Measurements from ENCODE around the gene TTLL1.

- TF ChIP-seq EZH2 (IDR thresholded peaks at IDR 0.05; ENCODE audit: borderline replicate concordance, low read length) (no peak), CTCF (IDR thresholded peaks at IDR 0.05; ENCODE audit: low read length) (no peak)
Observed at GRCh38 chr22:43088984-43089717, at the start of gene TTLL1.

All from OCI-LY1 (cell line).